Hindlimb muscle (tissue), 1 donor: ENCODE data around the gene MAML2. TPM values are rescaled to one million over a fixed set of nuclear protein-coding genes. Genes with fewer than 3 reads are reported as not detected.
A peak's percentile ranks its signal among the peaks of the same experiment; 100 is the strongest.

Experiments
- DNase-seq: peaks from one replicate; pipeline ENCODE4 v3.0.0-alpha.2; 2013
- polyA plus RNA-seq: library from polyadenylated mRNA; unstranded; fragments of 120-200 nt; gene quantifications from one replicate; pipeline ENCODE4 v1.2.1, GENCODE V29; 2013; ENCODE audit not compliant: insufficient read length

Gene MAML2
- polyA plus RNA-seq, 1 donor: 5.7 TPM

- DNase-seq: no peak
Observed at GRCh38 chr11:96154802-96155520, 188.0 kb downstream of the MAML2 start.

DNA sequence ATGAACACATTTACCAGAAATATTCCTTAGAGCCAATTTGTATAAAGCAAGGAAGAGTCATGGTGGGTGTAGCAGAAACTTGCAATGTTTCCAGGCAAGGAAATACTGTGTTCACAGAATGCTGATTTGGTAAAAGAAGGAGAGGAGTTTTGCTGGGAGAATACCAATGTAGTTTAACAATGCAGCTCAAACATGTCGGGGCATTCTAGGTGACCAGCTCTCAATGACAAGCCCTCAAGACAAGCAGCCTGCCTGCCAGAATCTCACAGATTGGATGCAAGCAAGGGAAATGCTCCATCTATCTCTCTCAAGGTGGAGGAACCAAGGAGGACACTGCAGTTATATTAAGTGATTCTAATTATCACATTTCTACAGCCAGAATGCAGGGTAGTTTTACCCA lies 190.4 kb downstream of the MAML2 start:
- no peak for DNase-seq

GRCh38 chr11:96151501-96151900 lies 191.5 kb downstream of the MAML2 start:
- no peak for DNase-seq

GRCh38 chr11:96150609-96151008 lies 192.4 kb downstream of the MAML2 start:
- DNase-seq: no peak

GRCh38 chr11:96149743-96150555 lies 193.0 kb downstream of the MAML2 start:
- DNase-seq: no peak

DNA sequence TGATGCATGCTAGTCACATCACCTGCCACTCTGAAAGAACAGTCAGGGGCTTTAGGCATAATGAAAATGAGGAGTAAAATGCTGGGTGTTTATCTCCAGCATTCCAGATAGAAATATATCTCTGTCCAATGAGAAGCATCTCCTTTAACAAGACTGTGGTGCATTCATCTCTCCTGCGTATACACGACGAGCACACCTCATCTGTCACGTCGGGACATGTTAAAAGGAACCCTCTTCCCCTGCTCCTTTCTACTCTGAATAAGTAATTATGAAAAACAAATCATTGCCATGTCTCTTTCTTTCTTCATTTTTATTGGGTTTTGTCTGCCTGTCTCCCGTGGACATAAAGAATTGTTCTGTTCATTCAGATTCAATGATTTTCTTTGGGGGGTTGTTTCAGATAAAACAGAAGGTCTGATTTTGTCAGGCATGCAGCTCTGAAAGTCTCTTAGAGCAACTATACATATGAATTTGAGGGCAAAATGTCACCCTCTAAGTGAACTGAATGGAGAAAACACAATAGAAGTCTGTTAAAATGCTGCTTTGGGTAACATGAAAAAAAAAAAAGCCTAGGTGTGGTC lies 195.0 kb downstream of the MAML2 start:
- DNase-seq: no peak

DNA sequence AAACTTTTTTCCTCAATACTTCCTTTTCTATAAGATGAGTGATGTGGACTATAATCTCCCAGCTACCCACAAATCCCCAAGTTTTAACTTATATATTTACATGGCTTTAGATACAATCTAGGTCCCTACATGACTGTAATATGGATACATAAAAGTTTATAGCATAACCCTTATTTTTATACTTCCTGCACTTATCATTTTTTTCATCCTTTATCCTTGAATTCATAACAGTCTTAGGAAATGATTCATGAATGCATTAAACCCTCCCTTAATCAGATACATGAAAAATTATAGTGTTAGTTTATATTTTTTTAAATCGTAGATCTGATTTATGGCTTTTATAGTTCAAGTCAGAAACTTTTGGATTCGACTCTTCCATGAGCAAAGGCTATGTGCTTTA lies 195.8 kb downstream of the MAML2 start:
- no peak for DNase-seq

DNA sequence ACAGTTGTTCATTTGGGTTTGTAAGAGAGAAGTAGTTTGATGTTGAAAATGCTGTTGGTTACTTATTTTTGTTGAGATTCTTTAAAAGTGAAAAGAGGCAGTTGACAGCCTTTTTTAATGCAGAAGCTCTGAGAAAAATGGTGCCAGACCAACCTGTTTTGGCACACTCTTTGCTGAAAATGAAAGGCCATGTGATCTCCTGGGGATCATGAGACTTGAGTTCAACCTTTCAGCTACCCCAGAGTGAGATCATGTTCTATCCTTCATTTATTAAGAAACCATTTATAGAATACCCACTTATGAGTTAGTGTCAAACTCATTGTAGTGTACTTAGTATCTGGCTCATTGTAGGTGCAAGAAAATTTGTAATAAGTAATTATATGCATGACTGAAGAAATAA lies 196.2 kb downstream of the MAML2 start:
- DNase-seq: no peak

- no peak for DNase-seq
Observed at GRCh38 chr11:96145163-96145585, 197.8 kb downstream of the MAML2 start.

DNA sequence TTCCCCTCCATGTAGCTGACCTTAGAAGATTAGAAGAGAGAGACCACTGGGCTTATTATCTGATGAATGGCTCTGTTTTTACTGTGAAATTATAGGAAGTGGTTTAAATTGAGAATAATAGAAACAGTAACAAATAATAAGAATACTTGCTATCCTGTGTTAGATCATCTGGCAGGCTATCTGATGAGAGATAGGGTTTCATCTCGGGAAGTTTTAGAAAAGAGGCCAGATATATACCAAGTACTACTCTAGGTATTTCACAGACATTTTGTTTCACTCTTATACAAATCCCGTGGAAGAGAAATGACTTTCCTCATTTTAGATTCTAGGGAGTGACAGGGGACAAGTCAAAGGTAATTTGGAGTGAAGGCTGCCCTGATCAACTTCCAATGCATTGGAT lies 198.4 kb downstream of the MAML2 start:
- DNase-seq: no peak

GRCh38 chr11:96143041-96143521 lies 199.9 kb downstream of the MAML2 start:
- no peak for DNase-seq

GRCh38 chr11:96141626-96142025 lies 201.4 kb downstream of the MAML2 start:
- DNase-seq: no peak

GRCh38 chr11:96139691-96140090 lies 203.3 kb downstream of the MAML2 start:
- no peak for DNase-seq

DNA sequence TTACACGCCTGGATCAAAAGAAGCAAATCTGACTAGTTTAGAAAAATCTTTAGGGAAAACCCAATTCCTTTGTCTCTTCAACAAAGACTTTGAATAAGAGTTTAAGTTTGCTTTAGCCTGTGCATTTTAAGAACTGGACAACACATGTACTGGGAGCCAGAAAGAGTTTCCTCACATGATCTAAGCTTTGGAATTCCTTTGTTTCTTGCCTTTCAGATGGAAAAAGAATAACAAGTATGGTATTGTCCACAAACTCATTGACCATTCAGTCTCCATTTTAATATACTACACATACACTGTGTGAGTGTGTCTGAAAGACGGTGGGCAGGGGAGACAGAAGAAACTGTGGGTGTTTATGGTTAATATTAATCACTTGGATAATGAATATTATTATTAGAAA lies 205.6 kb downstream of the MAML2 start:
- no peak for DNase-seq

DNA sequence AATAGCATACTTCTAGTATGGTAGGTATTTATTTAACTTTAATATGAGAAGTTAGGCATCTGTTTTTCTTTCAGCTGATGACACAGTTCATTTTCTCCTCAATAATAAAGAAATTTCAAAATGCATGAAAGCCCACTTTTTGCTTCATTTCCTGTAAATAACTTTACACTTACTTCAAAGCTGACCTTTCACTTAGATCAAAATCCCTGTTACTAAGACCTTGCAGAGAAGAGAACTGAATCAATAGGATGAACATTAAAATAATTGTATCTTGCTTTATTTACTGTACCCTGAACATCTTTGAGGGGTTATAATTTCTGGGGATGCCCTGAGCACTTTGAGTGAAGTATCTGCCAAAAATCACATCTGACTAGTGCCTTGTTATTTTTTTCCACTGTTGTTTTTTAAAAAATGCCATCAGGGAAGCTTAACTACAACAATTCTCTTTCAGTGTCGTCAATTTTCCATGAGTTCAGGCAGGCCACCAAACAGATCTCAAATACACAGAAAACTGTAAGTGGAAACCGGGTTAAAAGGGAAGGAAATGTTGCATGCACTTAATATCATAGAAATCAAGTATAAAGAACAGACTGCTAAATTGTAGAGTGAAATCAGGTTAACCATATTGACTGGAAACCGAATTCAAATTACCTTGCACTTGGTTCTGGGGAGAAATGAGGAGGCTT lies 206.2 kb downstream of the MAML2 start:
- no peak for DNase-seq

DNA sequence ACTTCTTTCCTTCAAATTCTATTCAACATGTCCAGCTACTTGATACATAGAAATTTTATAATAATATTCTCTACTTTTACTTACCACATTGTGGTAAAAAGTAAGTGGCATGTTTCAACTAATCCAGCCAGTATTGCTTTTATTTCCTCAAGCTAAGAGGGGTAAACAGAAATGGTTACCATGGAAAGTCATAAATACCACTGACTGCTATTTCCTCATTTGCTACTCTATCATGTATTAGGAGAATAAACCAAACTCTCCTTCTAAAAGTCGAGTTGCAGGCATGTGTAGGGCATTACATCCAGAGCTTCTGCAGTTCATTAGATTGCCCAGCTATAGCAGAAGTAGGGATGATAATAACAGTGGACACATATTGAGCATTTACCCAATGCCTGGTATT lies 208.4 kb downstream of the MAML2 start:
- DNase-seq: no peak

DNA sequence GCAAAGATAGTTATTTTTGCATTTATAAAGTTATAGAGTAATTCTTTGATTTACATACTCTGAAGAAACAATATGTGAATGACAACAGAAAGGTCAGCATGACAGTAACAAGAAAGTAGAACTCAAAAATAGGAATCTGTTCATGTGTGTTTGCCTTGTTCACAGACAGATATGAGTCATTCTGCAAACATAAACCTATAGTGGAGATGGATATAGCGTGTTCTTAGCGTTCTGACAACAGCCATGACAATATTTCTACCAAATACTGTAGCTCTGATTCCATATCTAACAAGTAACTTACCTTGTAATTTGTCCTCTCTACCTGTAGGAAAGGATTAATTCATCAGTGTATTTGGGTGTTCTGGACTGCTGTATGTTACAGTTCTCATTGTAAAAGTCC lies 210.6 kb downstream of the MAML2 start:
- DNase-seq: no peak

GRCh38 chr11:96130061-96130620 lies 212.9 kb downstream of the MAML2 start:
- no peak for DNase-seq

DNA sequence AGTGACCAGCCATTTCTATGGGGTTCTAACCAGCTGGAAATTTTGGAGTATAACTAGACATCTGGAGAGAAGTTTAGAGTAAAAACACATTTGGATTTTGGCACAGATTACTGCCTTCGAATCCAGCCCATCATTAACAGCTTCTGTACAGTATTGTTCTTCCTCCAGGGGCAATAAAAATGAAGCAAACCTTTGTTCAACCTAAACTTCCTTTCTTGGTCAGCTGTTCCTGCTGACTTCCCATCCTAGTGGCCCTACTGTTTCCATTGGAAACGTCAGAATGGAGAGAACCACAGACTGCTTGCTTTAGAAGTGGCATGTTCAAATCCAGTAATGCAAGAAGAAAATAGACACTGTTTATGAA lies 215.4 kb downstream of the MAML2 start:
- peak; percentile 73 for DNase-seq

DNA sequence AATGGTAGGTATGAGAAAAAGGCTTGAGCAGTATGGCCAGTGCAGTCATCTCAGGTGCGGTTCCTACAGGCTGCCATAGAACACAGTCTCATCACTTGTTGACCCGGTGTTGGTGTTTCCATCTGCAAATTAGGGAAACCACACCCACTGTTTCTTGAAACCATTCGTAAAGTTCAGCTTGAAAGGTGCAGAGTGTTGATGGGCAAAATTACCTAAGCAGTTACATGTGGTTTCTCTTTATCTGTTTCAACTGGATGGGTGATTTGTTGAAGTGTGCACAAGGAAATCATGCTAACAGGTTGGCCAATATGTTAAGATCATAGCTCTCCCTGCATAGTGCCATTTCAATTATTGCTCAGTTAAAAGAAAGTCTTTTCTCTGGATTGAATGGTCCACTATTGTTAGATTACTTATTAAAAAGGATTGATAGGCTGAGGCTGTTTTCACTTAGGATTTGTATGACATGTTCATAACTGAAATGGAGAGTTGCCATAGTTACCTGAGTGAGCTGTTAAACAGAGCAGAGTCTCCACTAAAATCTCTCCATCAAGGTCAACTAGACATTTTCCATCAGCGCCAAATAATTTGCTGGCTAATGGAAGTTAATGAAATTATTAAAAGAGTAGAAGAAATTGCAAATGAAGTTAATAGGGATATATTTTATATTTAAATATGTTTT lies 215.9 kb downstream of the MAML2 start:
- DNase-seq: peak; percentile 46

DNA sequence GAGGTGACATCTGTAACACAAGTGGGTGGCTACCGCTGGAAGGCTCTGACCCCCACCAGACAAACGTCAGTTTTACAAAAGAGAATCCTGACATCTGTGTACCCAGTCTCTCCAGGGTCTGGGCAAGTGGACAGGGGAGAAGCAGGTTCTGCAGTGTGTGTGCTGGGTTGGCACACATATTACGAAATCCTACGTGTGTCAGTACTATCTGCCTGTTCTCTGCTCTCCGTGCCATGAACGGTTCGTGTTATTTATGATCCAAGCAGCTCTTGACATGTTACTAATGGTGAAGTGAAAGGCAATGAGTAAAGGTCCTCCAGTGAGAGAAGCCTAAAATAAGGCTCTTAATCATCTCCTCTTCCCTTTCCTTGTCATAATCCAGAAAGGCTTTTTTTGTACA lies 217.6 kb downstream of the MAML2 start:
- no peak for DNase-seq

GRCh38 chr11:96124155-96124554 lies 218.8 kb downstream of the MAML2 start:
- DNase-seq: no peak
